GM21367 (cell line): ENCODE measurements around the gene SMURF1.
"Not testable (repeated sequence)": the region's sequence is repeated elsewhere in the genome, so short reads cannot be mapped to it uniquely, and the experiment has no call there.

ENCODE experiments used
- ATAC-seq: cut with Tn5 transposase; IDR thresholded peaks from one replicate; pipeline ENCODE4 v1.9.1; 2021; ENCODE audit not compliant: unreplicated experiment

Gene SMURF1

DNA sequence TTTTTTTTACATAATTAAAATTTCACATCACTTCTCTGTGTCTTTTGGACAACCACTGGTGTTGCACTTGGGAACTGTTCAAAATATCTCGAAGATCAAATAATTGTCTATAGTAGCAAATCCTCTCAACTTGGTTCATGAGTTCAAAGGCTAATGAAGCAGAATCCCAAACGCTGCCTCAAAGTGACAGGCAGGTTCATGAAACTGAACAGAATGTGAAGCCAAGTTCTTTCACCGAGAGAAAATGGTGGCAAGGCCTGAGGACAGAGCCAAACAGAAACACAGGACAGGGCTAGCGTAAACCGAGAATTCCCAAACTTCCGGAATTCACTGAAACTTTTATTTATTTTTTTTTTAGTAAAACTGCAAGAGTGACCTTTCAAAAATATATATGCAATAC, 21.1 kb downstream of the SMURF1 start:
- no peak for ATAC-seq

GRCh38 chr7:99121496-99122021, 22.3 kb downstream of the SMURF1 start:
- ATAC-seq, result no peak

GRCh38 chr7:99120916-99121315, 23.0 kb downstream of the SMURF1 start:
- no peak for ATAC-seq

DNA sequence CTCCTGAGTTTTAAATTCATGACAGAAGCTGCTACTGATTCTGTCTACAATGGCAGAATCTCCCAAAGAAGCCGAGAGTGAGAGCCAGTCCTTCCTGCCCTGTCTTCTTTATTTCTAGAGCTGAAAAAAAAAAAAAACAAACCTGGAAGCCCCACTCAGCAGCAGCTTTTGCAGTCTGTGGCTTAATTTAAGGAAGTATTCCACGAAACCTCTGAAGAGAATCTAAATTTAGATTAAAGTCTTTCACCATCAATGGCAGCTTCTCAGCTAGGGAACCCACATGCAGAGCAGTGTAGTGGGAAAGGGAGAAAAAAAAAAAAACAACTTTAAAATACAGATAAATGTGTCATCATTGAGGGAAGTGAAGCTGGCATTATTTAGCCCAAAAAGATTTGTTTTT, 23.4 kb downstream of the SMURF1 start:
- ATAC-seq, result no peak

DNA sequence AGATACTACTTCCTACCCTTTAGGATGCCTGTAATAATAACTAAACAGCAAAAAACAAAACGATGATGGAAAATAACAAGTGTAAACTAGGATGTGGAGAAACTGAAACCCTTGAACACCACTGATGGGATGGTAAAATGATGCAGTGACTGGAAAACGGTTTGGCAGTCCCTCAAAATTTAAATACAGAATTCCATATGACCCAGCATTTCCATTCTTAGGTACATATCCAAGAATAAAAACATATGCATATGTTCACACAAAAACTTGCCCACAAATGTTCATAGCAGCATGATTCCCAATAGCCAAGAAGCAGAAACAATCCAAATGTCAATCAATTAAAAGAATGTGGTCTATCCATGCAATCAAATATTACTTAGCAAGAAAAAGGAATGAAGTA, 25.8 kb downstream of the SMURF1 start:
- no peak for ATAC-seq

- ATAC-seq, result no peak
These were observed 27.8 kb downstream of the SMURF1 start for GRCh38 chr7:99116144-99116543.

DNA sequence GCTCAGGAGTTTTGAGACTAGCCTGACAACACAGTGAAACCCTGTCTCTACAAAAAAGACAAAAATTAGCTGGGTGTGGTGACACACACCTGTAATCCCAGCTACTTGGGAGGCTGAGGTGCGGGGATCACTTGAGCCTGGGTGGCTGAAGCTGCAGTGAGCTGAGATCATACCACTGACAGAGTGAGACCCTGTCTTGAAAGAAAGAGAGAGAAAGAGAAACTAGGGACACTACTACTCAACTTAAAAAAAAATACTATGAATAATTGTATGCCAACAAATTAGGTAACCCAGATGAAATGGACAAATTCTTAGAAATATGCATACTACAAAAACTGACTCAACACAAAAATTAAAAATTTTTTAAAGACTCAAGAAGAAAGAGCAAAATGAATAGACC, 28.5 kb downstream of the SMURF1 start:
- ATAC-seq, result no peak

DNA sequence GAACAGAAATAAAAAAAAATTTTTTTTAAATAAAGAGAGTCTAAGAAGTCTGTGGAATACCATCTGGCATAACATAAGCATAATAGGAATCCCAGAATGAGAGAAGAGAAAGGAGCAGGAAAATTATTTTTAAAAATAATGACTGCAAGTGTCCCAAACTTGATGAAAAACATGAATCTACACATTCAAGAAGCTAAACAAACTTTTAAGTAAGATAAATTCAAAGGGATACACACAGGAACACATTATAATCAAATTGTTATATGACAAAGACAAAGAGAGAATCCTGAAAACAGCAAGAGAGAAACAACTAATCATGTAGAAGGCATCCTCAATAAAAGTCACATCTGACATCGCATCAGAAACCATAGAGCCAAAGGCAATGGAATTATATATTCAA, 30.9 kb downstream of the SMURF1 start:
- no peak for ATAC-seq

- no peak for ATAC-seq
These were observed 31.8 kb downstream of the SMURF1 start for GRCh38 chr7:99112097-99112496.

DNA sequence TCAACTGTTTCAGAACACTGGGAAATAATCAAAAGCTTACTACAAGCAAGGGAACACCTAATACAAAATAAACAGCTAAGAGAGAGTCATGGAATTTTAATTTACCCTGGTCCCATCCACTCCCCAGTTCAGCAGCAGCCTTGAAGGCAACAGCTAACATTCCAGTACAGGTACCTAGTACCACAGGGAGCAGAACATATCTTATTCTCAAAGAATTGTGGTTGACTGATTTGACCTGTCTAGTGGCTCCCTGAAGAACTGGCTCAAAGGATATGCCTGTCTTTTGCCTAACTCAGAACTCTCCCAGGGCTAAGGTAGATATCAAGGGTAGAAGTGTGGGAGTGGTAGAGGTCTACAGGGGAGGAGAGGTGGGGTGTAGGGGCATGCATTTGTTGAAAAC, 32.3 kb downstream of the SMURF1 start:
- no peak for ATAC-seq

DNA sequence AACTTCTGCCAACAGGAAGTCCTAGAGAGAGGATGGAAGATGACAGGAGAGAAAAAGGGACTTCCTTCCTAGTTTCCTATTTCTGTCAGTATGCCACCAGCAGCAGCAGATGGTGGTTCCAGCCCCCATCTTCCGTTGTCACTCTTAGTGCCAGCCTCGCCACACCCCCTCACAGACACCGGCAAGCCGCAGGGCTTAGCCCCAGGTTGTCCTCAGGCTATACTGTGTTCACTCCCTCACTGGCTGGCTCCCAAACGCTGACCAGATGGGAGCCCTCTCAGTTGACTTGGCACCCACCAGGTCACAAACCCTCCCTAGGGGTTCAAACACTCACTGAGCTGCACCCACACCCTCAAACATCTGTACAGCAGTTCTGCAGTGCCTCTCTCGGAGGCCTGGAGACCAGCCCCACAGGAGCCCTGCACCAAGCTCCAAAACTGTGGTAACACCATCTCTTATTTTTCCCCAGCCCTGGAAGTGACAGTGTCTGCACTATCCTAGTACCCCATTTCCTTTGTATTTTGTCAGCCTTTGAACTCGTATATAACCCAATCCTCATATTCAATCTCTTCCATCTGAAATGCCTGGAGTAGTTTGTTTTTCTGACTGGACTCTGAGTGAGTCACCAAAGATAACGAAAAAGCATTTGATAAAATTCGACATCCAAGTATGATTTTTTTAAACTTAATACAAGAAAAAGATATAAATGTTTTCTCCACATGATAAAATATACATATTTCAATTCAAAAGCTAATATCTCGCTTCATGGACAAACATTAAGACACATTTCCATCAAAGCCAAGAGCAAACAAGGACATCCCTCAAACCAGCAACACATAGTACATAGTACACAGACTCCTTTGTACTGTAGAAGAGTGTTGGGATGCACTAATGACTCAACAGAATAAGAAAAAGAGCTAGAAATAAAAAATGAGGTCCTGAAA, 34.5 kb downstream of the SMURF1 start:
- ATAC-seq, result no peak

- no peak for ATAC-seq
These were observed 35.3 kb downstream of the SMURF1 start for GRCh38 chr7:99108613-99109012.

GRCh38 chr7:99106821-99107241, 37.1 kb downstream of the SMURF1 start:
- ATAC-seq, result no peak

GRCh38 chr7:99106411-99106810, 37.5 kb downstream of the SMURF1 start:
- no peak for ATAC-seq

DNA sequence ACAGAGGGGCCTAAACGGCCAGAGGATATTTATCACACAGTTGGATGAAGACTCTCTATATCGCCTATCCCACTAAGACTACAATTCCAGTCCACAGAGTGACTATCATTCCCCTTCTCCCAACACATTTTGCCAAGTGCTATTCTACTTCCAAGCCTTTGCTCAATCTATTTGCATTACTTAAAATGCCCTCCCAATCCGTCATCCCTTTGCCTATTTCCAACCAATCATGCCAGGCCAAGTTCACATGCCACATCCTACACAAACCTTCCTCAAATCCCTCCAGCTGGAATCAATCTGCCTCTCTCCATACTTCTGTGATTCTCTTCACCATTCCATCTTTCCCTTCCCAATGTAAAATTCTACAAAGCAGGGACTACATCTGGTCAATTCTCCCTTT, 38.2 kb downstream of the SMURF1 start:
- ATAC-seq, result no peak

- no peak for ATAC-seq
These were observed 39.3 kb downstream of the SMURF1 start for GRCh38 chr7:99104631-99105030.

GRCh38 chr7:99103836-99104235, 40.1 kb downstream of the SMURF1 start:
- not testable (repeated sequence) for ATAC-seq

- ATAC-seq, result no peak
These were observed 40.9 kb downstream of the SMURF1 start for GRCh38 chr7:99102809-99103690.

GRCh38 chr7:99102361-99102760, 41.5 kb downstream of the SMURF1 start:
- no peak for ATAC-seq

- not testable (repeated sequence) for ATAC-seq
These were observed 42.4 kb downstream of the SMURF1 start for GRCh38 chr7:99101516-99101915.

- ATAC-seq, result no peak
These were observed 44.3 kb downstream of the SMURF1 start for GRCh38 chr7:99099499-99100077.
